Activated naive CD4-positive, alpha-beta T cell treated with Interleukin-2 at 50 U/mL for 16 hours (primary cell): ENCODE results near the gene CADPS.

Experiments
- DNase-seq: peaks from one replicate; pipeline ENCODE4 v3.0.0-alpha.2; 2020

Gene CADPS

GRCh38 chr3:62874711-62875557, at the start of gene CADPS:
TSS of gene CADPS (minus strand) at chr3:62875416. CDS start at chr3:62875029, 387 bp downstream.
- DNase-seq, result no peak

- DNase-seq, result no peak
These were observed 47.9 kb upstream of the CADPS start for GRCh38 chr3:62923066-62923465.

- no peak for DNase-seq
These were observed 47.1 kb upstream of the CADPS start for GRCh38 chr3:62922326-62922725.

- DNase-seq, result no peak
These were observed 45.2 kb upstream of the CADPS start for GRCh38 chr3:62920466-62920784.

- DNase-seq, result no peak
These were observed 44.7 kb upstream of the CADPS start for GRCh38 chr3:62919784-62920465.

- DNase-seq, result no peak
These were observed 43.6 kb upstream of the CADPS start for GRCh38 chr3:62918777-62919176.

GRCh38 chr3:62918131-62918530, 42.9 kb upstream of the CADPS start:
- DNase-seq, result no peak

GRCh38 chr3:62911526-62911925, 36.3 kb upstream of the CADPS start:
- no peak for DNase-seq

GRCh38 chr3:62905331-62905730, 30.1 kb upstream of the CADPS start:
- DNase-seq, result no peak

- DNase-seq, result no peak
These were observed 23.6 kb upstream of the CADPS start for GRCh38 chr3:62898530-62899496.

- DNase-seq, result no peak
These were observed 20.7 kb upstream of the CADPS start for GRCh38 chr3:62895901-62896300.

- DNase-seq, result no peak
These were observed 17.7 kb upstream of the CADPS start for GRCh38 chr3:62892951-62893350.

GRCh38 chr3:62892045-62892444, 16.8 kb upstream of the CADPS start:
- DNase-seq, result no peak

GRCh38 chr3:62888778-62889177, 13.6 kb upstream of the CADPS start:
- DNase-seq, result no peak

GRCh38 chr3:62888180-62888579, 13.0 kb upstream of the CADPS start:
- DNase-seq, result no peak

GRCh38 chr3:62885136-62885535, 9.9 kb upstream of the CADPS start:
- DNase-seq, result no peak

GRCh38 chr3:62884096-62884870, 9.1 kb upstream of the CADPS start:
- no peak for DNase-seq

- no peak for DNase-seq
These were observed 7.5 kb upstream of the CADPS start for GRCh38 chr3:62882676-62883200.

GRCh38 chr3:62876064-62876463, 848 bp upstream of the CADPS start:
- DNase-seq, result no peak

- DNase-seq, result no peak
These were observed 364 bp upstream of the CADPS start for GRCh38 chr3:62875558-62876002.

GRCh38 chr3:62873761-62874710, 1.2 kb downstream of the CADPS start:
- DNase-seq, result no peak
